Measurements from ENCODE around the gene TXNDC12.

TXNDC12 gene

DNA sequence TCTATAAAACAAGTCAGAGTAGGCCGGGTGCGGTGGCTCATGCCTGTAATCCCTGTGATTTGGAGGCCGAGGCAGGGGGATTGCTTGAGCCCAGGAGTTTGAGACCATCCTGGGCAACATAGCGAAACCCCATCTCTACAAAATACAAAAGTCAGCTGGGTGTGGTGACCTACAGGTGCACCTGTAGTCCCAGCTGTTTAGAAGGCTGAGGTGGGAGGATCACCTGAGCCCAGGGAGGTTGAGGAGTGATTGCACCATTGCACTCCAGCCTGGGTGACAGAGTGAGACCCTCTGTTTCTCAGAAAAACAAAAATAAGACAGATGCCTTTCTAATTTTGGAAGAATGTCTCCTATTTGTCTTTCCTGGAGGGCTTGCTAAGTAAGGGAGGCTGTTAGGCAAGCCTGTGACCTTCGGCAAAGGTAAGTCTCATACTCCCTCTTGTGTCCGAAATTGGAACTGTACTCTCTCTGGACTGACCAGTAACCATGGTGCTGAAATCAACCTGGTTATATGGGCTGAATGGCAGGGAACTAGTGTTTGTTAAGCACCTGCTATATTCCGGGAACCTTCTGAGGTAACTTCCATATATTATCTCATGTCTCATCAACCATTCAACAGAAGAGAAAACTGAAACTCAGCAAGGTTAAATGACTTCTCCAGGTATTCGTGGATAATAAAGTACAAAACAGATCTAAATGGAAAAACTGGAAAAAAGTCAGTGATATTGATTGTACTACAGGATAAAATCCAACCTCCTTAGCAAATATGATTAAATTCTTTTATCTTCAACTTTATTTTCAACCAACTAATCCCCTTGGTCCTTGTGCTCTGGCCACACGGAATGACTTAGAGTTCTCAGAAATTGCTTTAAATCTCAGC, 52.7 kb downstream of the TXNDC12 start:
- in situ Hi-C loops (cut with MboI; ENCODE audit: low sequenced_read_pairs): no loop called here

DNA sequence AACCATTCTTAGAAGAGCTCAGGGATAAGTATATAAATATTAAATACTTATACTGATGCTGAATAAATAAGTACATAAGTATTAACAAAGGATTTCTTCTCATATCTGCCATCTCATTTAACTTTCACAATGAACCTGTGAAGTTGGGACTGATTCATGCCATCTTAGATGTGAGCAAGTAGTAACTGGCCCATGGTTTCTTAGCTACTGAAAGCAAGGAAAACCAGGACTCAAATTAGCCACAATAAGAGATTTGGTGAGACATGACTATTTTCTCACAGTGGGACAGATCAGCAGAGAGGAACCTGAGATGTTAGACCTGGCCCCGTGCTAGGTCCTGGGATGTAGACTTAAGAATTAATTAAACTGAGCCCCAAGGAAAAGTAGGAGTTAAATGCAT, 56.3 kb downstream of the TXNDC12 start:
- in situ Hi-C loops (cut with MboI; ENCODE audit: low sequenced_read_pairs): loop anchor here (10.0 kb wide), 1 partner anchor 94 kb away; no protein-coding TSS in a partner anchor

DNA sequence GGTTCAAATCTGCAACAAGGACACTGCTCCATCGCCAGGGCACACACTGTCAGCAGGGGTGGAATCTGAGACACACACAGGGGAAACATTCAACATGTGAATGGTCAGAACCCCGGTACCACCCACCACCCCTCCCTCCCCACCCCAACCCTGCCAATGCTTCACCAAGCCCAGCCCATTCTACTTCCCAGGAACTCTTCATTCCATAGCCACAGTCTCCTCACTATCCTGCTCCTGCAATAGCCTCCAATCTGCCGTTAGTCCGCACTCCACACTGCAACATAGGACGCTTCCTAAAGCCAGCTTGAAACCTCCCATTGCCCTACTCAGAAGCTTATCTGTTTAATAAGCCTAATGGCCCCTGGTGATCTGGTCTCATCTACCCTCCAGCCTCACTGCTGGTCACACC, 57.0 kb downstream of the TXNDC12 start:
- in situ Hi-C loops (cut with MboI; ENCODE audit: low sequenced_read_pairs): loop anchor here (10.0 kb wide), 1 partner anchor 93 kb away; no protein-coding TSS in a partner anchor

DNA sequence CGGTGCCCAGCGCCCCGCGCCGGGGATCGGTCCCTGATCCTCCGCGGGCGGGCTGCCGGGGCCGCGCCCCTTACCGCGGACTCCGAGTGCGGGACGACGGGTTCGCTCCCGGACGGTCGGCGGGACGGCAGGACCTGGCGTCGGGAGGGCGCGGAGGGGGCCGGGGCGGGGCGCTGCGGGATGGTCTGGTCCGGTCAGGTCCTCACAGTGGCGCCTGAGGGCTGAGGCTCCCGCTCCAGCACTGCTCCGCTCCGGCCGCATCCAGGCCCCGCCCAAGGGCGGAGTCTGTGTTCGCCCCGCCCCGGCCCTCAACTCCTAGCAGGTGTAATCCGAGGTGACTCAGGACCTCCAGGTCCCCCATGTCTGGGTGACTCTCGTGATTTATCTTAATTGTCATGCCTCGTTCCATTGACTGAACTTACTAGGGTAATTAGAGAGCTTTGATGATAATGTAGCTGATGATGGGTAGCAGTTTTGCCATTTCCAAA, 64.5 kb downstream of the TXNDC12 start, which contains the start of gene RAB3B:
Gene RAB3B (minus strand): TSS at position 223 of the 488 bp plus-strand sequence. CDS start 13,583 bp downstream, outside the sequence.
- in situ Hi-C loops (cut with MboI; ENCODE audit: low sequenced_read_pairs): loop anchor here (10.0 kb wide), 1 partner anchor 86 kb away; no protein-coding TSS in a partner anchor

DNA sequence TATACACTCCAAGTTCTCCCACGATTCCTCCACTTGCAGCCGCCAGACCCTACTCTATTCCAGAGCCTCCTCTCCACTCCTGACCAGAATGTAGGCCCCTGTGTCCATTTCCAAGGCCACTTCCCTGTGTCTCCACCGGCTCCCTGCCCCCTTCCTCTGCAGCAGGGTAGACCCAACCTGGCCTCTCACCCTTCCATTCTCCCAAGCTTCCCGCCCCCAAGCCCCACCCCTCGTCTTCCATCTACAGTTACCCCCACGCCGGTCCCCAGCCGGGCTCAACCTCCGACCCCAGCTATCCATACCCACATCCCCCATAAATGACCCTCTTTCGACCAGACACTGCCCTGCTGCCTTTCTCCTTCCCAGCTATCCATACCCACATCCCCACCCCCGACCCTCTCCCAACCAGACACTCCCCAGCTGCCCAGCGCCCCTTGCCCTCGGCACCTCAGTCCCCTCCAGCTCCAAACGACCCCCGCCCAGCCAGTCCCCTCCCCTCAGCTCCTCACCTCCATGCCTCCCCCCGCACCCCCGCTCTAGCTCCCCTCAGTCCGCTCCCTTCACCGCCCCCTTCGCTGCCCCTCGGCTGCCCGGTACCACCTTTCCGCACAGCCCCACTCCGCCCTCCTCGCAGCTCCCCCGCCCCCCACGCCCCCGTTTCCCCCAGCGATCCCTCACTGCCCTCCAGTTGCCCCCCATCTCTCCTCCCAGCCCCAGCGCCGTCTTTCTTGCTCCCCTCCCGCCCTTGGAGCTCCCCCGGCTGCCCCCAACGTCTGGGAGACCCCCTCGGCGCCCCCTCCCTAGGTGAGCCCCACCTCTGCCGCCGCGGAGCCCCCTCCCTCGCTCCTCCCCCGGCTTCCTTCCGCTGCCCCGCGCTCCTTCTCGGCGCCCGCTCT, 65.2 kb downstream of the TXNDC12 start:
- in situ Hi-C loops (cut with MboI; ENCODE audit: low sequenced_read_pairs): loop anchor here (10.0 kb wide), 1 partner anchor 85 kb away; no protein-coding TSS in a partner anchor

DNA sequence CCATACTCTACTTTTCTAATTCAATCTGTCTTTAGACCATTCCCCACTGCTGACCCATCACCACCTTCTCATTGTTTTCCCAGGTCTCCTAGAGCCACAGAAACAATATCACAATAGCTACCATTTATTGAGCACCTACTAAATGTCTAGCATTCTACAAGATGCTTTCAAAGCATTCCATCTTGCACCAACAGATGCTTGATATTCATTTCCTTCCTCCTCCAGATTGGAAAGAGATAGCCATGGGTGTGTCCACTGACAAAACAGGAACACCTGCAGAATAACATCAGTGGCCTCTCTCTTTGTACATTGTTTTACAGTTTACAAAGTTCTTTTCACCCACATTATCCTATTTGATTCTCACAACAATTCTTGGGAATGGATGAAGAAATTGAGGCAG, 66.7 kb downstream of the TXNDC12 start:
- in situ Hi-C loops (cut with MboI; ENCODE audit: low sequenced_read_pairs): no loop called here

DNA sequence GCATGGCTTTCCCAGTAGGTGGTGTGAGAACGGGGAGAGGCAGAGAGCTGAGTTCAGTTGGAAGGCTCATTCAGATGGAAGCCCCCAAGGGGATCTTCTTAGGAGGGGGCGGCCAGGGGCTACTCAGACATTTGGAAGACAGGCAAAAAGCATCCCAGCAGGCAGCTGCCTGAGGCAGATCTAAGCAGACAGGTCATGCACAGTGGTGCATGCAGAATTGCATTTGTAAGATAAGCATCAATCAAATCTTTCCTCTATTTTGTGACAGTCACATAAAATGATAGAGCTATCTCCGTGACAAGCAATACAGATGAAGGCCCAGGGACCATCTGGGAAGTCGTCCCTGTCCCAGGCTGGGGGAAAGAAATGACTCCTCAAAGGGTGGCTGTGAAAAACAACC, 68.3 kb downstream of the TXNDC12 start:
- in situ Hi-C loops (cut with MboI; ENCODE audit: low sequenced_read_pairs): no loop called here

DNA sequence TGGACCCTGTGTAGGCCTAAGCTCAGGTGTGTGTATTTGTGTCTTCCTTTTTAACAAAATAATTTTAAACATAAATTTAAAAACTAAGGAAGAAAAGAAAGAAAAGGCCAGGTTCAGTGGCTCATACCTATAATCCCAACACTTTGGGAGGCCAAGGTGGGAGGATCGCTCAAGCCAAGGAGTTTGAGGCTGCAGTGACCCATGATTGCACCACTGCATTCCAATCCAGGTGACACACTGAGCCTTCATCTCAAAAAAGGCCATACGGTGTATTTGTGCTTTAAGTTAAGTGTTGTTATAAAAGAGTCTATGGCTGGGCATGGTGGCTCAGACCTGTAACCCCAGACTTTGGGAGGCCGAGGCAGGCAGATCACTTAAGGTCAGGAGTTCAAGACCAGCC, 72.8 kb downstream of the TXNDC12 start:
- in situ Hi-C loops (cut with MboI; ENCODE audit: low sequenced_read_pairs): no loop called here

DNA sequence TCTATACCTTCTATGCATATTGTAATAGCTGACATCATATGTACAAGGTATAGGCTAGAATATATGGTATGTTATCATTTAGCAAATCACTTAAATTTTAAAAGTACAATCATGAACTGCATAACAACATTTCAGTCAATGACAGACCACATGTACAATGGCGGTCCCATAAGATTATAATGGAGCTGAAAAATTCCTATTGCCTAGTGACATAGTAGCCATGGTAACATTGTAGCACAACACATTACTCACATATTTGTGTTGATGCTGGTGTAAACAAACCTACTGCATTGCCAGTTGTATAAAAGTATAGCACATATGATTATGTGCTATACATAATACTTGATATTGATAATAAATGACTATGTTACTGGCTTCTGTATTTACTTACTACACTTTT, 73.4 kb downstream of the TXNDC12 start:
- in situ Hi-C loops (cut with MboI; ENCODE audit: low sequenced_read_pairs): no loop called here

DNA sequence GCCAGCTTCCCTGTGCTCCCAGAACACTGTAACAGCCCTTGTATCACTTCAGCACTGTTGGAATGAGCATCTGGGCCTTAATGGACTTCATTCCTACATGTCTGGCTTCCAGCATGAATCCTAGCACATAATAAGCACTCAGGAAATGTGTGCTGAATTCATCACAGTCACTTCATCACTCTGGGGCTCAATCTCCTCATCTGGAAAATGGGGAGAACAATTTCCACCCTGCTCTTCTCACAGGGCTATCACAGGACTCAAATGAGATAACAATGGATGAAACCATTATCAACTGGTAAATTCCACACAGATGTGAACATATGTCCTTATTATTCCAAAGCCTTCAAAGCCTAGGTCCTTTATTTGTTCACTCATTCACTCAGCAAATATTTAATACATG, 76.9 kb downstream of the TXNDC12 start:
- in situ Hi-C loops (cut with MboI; ENCODE audit: low sequenced_read_pairs): no loop called here

DNA sequence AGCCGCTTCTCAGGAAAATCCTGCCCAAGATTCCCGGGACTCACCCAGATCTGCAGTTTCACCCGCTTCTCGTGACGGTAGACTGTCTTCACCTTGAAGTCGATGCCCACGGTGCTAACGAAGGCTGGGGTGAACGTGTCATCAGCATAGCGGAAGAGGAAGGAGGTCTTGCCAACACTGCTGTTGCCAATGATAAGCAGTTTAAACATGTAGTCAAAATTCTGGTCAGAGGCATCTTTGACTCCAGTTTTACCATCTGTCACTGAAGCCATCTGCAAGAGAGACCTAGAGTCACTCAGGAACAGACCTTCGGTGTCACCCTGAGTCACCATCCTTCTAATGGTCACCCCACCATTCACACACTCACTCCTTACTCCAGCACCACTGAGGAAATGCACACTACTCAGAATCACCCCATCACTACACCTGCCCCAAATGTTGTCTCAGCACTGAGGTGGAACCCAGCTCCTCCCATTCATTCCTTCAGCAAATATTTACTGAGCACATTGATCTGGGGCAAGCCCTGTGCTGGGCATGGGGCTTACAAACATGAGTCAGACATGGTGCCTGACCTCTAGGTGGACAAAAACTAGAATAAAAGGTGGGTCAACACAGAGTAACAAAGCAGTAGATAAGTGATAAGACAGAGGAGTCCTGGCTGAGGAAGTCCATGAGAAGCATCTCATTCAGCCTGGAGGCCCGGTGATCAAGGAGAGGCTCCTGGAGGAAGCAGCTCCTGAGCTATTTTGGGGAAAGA, 78.0 kb downstream of the TXNDC12 start:
- in situ Hi-C loops (cut with MboI; ENCODE audit: low sequenced_read_pairs): no loop called here

DNA sequence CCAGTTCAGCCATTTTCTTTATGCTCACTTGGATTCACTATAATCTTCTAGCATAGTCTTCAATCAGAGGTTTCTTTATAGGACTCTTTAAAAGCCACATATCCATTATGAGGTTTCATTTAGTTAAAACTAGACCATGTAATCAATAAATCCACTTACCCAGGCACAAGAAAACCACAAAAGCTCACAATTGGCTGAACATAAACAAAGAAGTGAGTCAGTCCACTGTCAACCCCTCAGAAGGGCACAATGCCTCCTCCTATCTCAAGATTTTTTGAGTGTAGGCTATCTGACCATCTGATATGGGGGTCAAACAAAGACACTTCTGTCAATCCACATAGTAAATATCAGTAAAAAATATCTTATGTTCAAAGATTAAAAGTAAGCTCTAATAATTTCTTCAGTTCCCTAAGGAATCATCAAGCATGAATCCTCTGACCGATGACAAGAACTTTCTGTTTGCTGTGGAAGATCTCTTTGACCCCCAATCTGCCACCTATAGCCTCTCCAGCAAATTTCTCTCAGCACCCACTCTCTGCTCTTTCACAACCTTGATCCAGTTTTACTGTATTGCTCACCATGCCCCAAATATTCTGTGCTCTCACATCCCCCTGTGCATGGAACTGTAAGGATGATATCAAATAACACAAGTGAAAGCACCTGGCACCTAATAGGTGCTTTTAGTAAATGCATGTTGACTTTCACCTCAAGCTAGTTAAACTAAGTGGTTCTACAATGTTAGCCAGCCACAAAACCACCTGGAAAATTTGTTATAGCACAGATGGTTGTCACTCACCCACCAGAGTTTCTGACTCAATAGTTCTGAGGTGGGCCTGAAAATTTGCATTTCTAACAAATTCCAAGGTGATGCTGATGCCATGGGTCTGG, 81.2 kb downstream of the TXNDC12 start:
- in situ Hi-C loops (cut with MboI; ENCODE audit: low sequenced_read_pairs): no loop called here

Data from HL-60/S4 (cell line).